B cell (primary cell): ENCODE results near the gene FFAR2.

Experiments used
- CTCF ChIP-seq: fragments of 200-600 bp; IDR thresholded peaks from one replicate; pipeline ENCODE4 v1.8.0; 2022; ENCODE audit warnings: antibody characterized with exemption, mild to moderate bottlenecking
- EZH2 ChIP-seq: IDR thresholded peaks from 2 replicates; pipeline ENCODE4 v1.6.1; 2012; ENCODE audit warnings: borderline replicate concordance, low read depth, mild to moderate bottlenecking, moderate library complexity, low read length; ENCODE audit not compliant: insufficient read depth, poor library complexity, severe bottlenecking

- TF ChIP-seq CTCF = no peak
- TF ChIP-seq EZH2 = no peak
Observed at GRCh38 chr19:35417278-35417677, 30.8 kb upstream of the FFAR2 start.
